ENCODE measurements around the gene RNASEH1.
"Not testable (repeated sequence)": the region's sequence is repeated elsewhere in the genome, so short reads cannot be mapped to it uniquely, and the experiment has no call there.

The RNASEH1 gene

DNA sequence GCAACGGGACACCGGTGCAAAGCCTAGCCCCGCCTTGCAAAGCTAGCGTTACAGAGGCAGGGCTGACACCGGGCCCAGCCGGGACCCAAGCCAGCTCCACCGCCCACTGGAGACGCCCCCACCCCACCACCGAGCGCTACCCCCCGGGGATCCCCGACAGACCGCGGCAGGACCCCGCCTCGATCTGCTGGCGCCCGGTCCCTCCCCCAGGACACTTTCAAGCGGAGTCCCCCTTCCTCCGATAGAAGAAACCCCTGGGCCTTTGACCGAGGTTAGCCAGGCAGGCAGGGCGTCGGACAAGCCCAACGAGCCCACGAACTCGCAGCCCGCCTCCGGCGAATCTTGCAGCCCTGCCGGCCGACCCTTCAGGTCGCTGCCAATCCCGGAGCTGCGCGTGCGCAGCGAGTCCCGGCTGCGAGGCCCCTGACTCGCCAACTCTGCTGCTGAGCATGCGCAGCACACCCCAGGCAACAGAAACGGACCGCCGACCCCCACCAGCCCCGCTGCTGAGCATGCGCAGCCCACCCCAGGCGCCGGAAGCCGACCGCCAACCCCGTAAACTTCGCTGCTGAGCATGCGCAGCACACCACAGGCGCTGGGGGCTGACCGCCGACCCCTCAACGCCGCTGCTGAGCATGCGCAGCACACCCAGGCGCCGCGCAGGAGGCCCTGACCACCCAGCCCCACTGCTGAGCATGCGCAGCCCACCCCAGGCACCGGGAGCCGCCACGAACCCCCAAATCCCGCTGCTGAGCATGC, 39.5 kb downstream of the RNASEH1 start:
- peak; percentile 98 for DNase-seq (ENCODE audit: low spot score)

DNA sequence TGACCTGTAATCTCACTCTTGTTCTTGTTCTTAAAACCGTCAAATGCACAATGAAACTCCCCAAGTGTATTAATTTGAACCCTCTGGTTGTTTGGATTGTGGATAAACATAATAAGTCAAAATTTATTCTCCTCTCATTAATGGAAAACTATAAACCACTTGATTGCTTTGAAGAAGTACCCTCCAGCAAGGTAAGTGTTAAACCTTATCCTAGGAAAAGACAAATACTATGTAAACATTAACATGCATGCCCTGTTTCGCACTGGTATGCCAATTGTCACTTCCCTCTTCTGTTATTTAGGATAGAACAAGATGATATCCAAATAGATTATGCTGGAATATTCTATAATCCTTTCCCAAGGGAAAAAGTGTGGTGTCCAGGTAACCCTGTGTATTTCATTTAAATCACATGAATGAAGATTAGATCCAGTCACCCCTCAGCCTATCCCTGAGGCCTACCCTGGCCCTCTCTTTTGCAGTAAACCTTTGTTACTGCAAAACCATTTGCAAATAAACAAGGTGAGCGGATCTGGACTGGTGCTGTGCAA, 40.1 kb downstream of the RNASEH1 start:
- no peak for DNase-seq (ENCODE audit: low spot score)

DNA sequence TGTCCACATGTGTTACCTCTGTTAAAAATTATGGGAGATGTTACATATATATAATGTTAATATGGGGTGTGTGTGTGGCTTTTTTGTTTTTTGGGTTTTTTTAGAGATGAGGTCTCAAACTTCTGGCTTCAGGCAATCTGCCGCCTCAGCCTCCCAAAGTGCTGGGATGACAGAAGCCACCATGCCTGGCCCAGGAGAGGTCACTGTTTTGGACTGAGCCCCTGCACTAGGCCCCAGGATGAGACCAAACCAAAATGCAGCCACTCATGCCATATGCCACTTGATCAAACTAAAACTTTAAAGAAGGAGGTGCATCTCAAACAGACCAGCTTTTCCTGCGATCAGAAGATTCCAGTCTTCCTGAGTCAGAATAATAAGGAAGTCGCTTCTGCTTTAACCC, 41.3 kb downstream of the RNASEH1 start:
- DNase-seq (ENCODE audit: low spot score), result no peak

DNA sequence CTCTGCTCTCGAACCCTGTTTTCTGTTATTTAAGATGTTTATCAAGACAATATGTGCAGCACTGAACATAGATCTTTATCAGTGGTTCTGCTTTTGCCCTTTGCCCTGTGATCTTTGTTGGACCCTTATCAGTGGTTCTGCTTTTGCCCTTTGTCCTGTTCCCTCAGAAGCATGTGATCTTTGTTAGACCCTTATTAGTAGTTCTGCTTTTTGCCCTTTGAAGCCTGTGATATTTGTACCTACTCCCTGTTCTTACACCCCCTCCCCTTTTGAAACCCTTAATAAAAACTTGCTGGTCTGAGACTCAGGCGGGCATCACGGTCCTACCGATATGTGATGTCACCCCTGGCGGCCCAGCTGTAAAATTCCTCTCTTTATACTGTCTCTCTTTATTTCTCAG, 42.7 kb downstream of the RNASEH1 start:
- not testable (repeated sequence) for DNase-seq (ENCODE audit: low spot score)

DNA sequence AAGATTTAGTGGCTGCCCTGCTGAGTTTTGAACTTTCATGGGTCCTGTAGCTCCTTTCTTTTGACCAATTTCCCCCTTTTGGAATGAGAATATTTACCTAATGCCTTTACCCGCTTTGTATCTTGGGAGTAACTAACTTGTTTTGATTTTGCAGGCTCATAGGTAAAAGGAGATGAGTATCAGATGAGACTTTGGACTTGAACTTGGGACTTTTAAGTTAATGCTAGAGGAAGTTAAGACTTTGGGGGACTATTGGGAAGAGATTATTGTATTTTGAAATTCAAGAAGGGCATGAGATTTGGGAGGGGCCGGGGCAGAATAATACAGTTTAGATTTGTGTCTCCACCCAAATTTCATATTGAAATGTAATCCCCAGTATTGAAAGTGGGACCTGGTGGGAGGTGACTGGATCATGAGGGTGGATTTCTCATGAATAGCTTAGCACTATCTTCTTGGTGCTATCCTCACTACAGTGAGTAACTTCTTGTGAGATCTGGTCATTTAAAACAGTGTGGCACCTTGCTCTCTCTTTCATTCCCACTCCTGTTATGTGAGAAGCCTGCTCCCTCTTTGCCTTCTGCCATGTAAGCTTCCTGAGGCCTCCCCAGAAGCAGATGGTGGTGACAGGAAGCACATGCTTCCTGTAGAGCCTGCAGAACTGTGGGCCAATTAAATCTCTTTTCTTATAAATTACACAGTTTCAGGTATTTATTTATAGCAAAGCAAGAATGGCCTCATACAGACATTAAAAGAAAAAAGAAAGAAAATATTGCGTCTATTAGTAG, 44.9 kb downstream of the RNASEH1 start:
- DNase-seq (ENCODE audit: low spot score), result no peak

DNA sequence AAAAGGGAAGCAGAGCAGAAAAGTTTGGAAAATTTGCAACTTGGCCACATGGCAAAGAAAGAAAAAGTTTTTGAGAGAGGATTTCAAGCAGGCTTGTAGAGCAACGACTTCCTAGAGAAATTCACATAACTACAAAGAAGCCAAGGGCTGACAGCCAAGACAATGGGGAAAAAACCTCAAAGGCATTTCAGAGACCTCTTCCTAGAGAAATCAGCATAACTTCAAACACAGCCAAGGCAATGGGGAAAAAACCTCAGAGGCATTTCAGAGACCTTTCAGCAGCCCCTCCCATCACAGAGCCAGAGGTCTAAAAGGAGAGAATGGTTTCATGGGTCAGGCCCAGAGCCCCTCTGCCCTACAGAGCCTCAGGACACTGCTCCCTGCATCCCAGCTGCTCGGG, 46.0 kb downstream of the RNASEH1 start:
- DNase-seq (ENCODE audit: low spot score), result no peak

DNA sequence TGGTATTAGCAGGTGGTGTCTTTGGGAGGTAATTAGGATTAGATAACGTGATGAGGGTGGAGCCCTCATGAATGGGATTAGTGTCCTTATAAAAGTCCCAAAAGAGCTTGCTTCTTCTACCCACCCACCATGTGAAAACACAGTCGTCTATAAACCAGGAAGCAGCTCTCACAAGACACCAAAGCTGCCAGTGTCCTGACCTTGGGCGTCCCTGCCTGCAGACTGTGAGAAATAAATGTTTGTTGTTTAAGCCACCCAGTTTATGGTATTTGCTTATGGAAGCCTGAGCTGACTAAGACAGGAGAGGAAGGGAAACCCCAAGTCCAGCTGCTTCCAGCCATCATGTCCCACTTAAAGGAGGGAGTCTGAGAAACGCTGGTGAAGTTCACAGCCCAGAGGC, 52.4 kb downstream of the RNASEH1 start:
- no peak for DNase-seq (ENCODE audit: low spot score)

DNA sequence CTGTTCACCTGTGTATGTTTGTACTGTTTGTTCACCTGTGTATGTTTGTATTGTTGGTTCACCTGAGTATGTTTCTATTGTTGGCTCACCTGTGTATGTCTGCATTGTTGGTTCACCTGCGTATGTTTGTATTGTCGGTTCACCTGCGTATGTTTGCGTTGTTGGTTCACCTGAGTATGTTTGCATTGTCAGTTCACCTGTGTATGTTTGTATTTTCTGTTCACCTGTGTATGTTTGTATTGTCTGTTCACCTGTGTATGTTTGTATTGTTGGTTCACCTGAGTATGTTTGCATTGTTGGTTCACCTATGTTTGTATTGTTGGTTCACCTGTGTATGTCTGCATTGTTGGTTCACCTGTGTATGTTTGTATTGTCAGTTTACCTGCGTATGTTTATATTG, 53.4 kb downstream of the RNASEH1 start:
- DNase-seq (ENCODE audit: low spot score), result no peak

DNA sequence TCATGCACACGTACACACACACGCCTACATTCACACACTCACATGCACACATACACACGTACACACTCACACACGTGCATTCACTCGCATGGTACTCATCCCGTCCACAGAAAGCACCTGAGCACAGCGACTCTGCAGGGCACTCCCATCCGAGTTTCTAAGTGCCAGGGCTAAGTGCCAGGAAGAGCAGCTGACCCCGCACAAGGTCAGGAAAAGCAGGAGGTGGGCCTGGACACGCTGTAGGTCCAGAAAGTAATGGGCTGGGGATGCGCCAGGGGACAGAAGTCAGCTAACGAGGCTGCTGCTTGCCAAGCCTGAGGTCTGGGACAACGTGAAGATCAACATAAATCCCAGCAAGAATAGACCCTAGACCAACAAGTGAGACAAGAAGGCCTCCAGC, 54.6 kb downstream of the RNASEH1 start:
- DNase-seq (ENCODE audit: low spot score), result no peak

DNA sequence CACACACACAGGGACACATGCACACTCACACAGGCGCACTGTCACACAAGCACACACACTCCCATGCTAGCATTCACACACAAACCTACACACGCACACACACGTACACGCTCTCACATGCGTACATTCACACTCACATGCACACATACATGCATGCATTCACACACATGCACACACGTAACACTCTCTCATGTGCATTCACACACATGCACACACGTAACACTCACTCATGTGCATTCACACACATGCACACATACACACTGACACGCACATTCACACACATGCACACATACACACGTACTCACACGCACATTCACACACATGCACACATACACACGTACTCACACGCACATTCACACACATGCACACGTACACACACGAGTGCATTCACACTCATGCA, 55.1 kb downstream of the RNASEH1 start:
- DNase-seq (ENCODE audit: low spot score), result no peak

DNA sequence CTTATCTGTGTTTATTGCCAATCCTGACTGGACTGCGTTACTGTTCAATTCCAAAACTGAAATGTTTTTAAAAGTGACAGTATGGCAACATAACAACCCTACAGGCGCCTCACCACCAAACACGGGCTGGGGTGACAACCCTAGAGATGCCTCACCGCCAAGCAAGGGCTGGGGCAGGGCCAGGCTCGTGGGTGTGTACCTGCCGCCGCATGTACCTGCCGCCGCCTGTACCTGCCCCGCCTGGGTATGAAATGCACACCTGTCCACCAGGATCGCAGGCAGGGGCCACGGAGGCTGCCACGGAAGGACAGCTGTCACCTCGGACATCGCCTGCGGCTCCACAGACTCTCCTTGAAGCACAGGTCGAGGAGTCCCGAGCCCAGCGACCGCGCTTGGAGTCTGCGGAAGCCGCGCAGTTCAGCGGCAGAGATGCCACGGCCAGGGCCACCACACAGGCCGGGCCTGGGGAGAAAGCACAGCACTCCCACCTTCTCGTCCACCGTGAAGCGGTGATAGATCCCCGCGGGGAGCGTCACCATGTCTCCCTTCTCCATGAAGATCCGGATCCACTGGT, 57.7 kb downstream of the RNASEH1 start:
- DNase-seq (ENCODE audit: low spot score), result no peak

DNA sequence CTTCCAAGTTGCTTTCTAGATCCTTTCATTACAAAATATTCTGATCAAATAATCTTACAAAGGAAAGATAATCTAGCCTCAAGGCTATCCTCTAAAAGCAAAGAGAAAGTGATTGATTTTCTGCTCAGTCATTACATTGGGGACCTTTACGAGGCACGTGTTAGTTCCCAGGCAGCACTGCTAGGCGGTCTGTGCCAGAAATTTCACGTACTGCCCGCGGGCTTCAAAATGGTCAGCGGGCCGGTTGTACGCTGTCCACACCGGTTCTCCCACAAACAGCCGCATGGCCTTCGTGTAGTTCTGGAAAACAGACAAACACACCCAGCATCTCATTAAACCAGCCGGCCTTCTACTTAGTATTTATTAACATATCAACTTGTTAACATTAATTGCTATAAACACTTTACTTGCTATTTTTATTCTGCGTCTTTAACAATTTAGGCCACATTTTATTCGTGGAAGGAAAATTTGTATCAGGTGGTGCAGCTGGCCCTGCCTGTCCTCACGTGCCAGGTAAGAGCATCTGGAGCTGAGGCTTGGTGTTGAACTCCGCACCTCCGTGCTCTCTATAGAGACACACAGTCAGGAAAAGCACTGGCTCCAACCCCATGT, 59.2 kb downstream of the RNASEH1 start:
- DNase-seq (ENCODE audit: low spot score), result no peak

DNA sequence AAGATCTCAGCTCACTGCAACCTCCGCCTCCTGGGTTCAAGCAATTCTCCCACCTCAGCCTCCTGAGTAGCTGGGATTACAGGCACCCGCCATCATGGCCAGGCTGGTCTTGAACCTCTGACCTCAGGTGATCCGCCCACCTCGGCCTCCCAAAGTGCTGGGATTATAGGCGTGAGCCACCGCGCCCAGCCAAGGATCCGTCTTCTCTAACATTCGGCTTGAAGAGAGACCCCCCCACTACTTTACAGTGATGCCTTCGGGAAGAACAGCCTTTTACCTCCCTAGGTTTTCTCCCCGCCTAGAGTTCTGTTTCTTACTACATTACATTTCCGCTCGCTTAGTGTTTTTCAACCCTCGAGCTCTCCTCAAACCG, 61.4 kb downstream of the RNASEH1 start:
- DNase-seq (ENCODE audit: low spot score), result not testable (repeated sequence)

Measured in kidney tubule cell (primary cell).